Parathyroid adenoma (tissue), 2 donors: ENCODE results near the gene ATG9B.
A peak's percentile ranks its signal among the peaks of the same experiment; 100 is the strongest.

ENCODE experiments used
- H2AFZ ChIP-seq: fragments of 300-600 bp; sonication (generic); one replicate; pipeline ENCODE4 v1.7.0; 2017; ENCODE audit warnings: antibody characterized with exemption, mild to moderate bottlenecking
- H3K27ac ChIP-seq: fragments of 300-600 bp; sonication (generic); one replicate; pipeline ENCODE4 v1.7.0; 2017
- H3K27me3 ChIP-seq: fragments of 300-600 bp; sonication (generic); one replicate; pipeline ENCODE4 v1.7.0; 2017; ENCODE audit warnings: low read length; ENCODE audit not compliant: control insufficient read depth, insufficient read depth
- H3K36me3 ChIP-seq: fragments of 300-600 bp; sonication (generic); one replicate; pipeline ENCODE4 v1.7.0; 2017; ENCODE audit warnings: low read length; ENCODE audit not compliant: control insufficient read depth, insufficient read depth
- H3K4me1 ChIP-seq: fragments of 300-600 bp; sonication (generic); one replicate; pipeline ENCODE4 v1.7.0; 2017; ENCODE audit warnings: control low read depth
- H3K4me2 ChIP-seq: fragments of 300-600 bp; sonication (generic); one replicate; pipeline ENCODE4 v1.7.0; 2017; ENCODE audit warnings: low read length
- H3K4me3 ChIP-seq: fragments of 300-600 bp; sonication (generic); one replicate; pipeline ENCODE4 v1.7.0; 2017; ENCODE audit warnings: low read depth, low read length
- H3K79me2 ChIP-seq: fragments of 300-600 bp; sonication (generic); one replicate; pipeline ENCODE4 v1.7.0; 2017; ENCODE audit warnings: control low read depth
- H3K9ac ChIP-seq: fragments of 300-600 bp; sonication (generic); one replicate; pipeline ENCODE4 v1.7.0; 2017; ENCODE audit warnings: mild to moderate bottlenecking
- H3K9me3 ChIP-seq: fragments of 300-600 bp; sonication (generic); one replicate; pipeline ENCODE4 v1.7.0; 2017; ENCODE audit warnings: low read length; ENCODE audit not compliant: control insufficient read depth
- TF ChIP-seq, protein P1 (sequence below): fragments of 300-600 bp; sonication (generic); IDR thresholded peaks from one replicate; pipeline ENCODE4 v1.7.0; 2017; ENCODE audit warnings: antibody characterized with exemption, mild to moderate bottlenecking
- donor health status: primary hyperparathyroidism.

The ATG9B gene

GRCh38 chr7:150997075-150997511, 27.2 kb downstream of the ATG9B start:
- no peak overlapping the region for H3K4me2 ChIP-seq
- H3K4me1 ChIP-seq = no peaks in the 10 kb centered on the region
- no peak overlapping the region for H2AFZ ChIP-seq
- no peak overlapping the region for H3K9ac ChIP-seq
- no peaks in the 10 kb centered on the region for H3K79me2 ChIP-seq
- TF ChIP-seq, protein P1, sequence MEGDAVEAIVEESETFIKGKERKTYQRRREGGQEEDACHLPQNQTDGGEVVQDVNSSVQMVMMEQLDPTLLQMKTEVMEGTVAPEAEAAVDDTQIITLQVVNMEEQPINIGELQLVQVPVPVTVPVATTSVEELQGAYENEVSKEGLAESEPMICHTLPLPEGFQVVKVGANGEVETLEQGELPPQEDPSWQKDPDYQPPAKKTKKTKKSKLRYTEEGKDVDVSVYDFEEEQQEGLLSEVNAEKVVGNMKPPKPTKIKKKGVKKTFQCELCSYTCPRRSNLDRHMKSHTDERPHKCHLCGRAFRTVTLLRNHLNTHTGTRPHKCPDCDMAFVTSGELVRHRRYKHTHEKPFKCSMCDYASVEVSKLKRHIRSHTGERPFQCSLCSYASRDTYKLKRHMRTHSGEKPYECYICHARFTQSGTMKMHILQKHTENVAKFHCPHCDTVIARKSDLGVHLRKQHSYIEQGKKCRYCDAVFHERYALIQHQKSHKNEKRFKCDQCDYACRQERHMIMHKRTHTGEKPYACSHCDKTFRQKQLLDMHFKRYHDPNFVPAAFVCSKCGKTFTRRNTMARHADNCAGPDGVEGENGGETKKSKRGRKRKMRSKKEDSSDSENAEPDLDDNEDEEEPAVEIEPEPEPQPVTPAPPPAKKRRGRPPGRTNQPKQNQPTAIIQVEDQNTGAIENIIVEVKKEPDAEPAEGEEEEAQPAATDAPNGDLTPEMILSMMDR = no peak
- no peaks in the 10 kb centered on the region for H3K27me3 ChIP-seq
- no peaks in the 10 kb centered on the region for H3K36me3 ChIP-seq
- H3K27ac ChIP-seq = no peak overlapping the region
- no peak overlapping the region for H3K4me3 ChIP-seq
- H3K9me3 ChIP-seq = no peaks in the 10 kb centered on the region

- no peak overlapping the region for H3K27ac ChIP-seq
- no peak overlapping the region for H3K4me2 ChIP-seq
- H3K4me1 ChIP-seq = no peaks in the 10 kb centered on the region
- H3K36me3 ChIP-seq = no peaks in the 10 kb centered on the region
- H3K4me3 ChIP-seq = no peak overlapping the region
- H3K9ac ChIP-seq = no peak overlapping the region
- TF ChIP-seq, protein P1 = no peak
- no peaks in the 10 kb centered on the region for H3K9me3 ChIP-seq
- no peaks in the 10 kb centered on the region for H3K79me2 ChIP-seq
- H2AFZ ChIP-seq = no peak overlapping the region
- no peaks in the 10 kb centered on the region for H3K27me3 ChIP-seq
Observed at GRCh38 chr7:150996376-150997074, 27.8 kb downstream of the ATG9B start.

DNA sequence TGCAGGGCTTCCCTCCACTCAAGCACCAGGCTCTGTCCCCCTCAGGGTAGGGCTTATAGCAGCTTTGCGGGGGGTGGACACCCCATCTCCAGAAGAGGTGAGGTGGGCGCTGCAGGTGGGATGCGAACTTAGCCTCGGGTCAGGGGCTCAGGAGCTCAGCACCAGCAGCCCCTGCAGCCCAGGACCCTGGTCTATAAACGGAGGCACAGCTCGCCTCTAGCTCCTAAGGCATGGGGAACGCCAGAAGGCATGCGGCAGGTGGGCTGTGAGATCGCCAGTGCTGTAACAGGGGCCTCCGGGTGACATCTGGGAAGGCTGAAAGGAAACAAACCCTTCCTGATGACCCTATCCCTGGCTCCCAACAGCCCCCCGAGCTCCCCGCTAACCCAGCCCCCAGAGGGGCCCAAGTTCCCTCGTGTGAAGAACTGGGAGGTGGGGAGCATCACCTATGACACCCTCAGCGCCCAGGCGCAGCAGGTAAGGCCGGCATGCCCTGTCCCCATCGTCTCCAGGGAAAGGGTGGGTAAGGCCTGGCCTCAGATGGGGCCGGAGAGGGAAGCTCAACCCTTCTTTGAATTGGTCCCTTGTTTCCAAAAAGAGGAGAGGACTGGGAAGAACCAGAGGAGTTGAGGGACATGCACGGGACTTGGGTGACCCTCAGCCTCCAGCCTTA, 29.3 kb downstream of the ATG9B start:
- H3K27ac ChIP-seq = no peak overlapping the region
- no peaks in the 10 kb centered on the region for H3K4me1 ChIP-seq
- H3K4me2 ChIP-seq = peak overlapping the region; percentile 22
- H3K4me3 ChIP-seq = no peak overlapping the region
- no peak overlapping the region for H3K9ac ChIP-seq
- H3K27me3 ChIP-seq = no peaks in the 10 kb centered on the region
- TF ChIP-seq, protein P1 = no peak
- no peaks in the 10 kb centered on the region for H3K9me3 ChIP-seq
- H2AFZ ChIP-seq = no peak overlapping the region
- H3K36me3 ChIP-seq = no peaks in the 10 kb centered on the region
- no peaks in the 10 kb centered on the region for H3K79me2 ChIP-seq

DNA sequence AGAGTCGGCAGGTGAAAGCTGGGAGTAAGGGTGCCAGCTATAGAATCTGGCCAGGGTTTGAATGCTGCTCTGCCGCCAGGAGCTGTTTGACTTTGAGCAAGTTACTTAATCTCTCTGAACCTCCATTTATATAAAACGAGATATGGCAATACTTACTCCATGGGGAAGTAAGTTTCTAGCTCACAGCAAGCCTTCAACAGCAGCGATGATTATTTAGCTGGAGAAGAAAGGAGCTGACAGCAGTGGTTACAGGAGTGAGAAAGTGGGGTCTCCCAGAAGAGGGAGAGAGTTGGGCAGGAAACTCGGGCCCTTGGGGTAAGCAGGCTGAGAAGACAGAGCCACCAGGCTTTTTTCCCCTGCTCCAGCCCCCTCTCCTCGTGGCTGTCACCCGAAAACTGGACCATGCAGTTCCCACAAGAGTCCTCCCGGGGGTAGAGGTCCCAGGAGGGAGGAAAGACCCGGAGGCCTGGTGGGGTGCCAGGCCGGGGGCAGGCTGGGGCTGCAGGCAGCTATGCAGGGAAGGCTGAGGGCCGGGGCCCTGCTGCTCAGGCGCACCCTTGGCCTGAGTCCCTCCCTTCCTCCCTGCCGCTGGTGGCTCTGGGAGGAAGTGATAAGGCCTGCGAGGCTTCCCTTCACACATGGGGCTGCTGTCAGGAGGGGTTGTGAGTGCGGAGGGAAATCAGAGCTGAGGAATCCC, 30.0 kb downstream of the ATG9B start:
- H3K36me3 ChIP-seq = no peaks in the 10 kb centered on the region
- TF ChIP-seq, protein P1 = no peak
- H3K4me3 ChIP-seq = peak overlapping the region; percentile 22
- no peak overlapping the region for H2AFZ ChIP-seq
- no peaks in the 10 kb centered on the region for H3K27me3 ChIP-seq
- peak overlapping the region; percentile 24 for H3K27ac ChIP-seq
- H3K9ac ChIP-seq = no peak overlapping the region
- no peaks in the 10 kb centered on the region for H3K9me3 ChIP-seq
- H3K4me1 ChIP-seq = no peaks in the 10 kb centered on the region
- no peaks in the 10 kb centered on the region for H3K79me2 ChIP-seq
- H3K4me2 ChIP-seq = peak overlapping the region; percentile 22
